ENCODE results near the gene TMEM145. TPM values are rescaled to one million over a fixed set of nuclear protein-coding genes. Genes with fewer than 3 reads are reported as not detected.

Gene TMEM145
- total RNA-seq, 1 experiment from 2014 or later = 4.9 TPM

- TF ChIP-seq EZH2 (IDR thresholded peaks at IDR 0.05; ENCODE audit: borderline replicate concordance, low read depth, low read length, poor library complexity, severe bottlenecking) = no peak
- TF ChIP-seq, protein P1, sequence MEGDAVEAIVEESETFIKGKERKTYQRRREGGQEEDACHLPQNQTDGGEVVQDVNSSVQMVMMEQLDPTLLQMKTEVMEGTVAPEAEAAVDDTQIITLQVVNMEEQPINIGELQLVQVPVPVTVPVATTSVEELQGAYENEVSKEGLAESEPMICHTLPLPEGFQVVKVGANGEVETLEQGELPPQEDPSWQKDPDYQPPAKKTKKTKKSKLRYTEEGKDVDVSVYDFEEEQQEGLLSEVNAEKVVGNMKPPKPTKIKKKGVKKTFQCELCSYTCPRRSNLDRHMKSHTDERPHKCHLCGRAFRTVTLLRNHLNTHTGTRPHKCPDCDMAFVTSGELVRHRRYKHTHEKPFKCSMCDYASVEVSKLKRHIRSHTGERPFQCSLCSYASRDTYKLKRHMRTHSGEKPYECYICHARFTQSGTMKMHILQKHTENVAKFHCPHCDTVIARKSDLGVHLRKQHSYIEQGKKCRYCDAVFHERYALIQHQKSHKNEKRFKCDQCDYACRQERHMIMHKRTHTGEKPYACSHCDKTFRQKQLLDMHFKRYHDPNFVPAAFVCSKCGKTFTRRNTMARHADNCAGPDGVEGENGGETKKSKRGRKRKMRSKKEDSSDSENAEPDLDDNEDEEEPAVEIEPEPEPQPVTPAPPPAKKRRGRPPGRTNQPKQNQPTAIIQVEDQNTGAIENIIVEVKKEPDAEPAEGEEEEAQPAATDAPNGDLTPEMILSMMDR (conservative IDR thresholded peaks at IDR 0.05; ENCODE audit: low read depth, low read length) = no peak
- ChIA-PET POLR2A (ENCODE audit: low non-redundant PET) (no interaction called here), CTCF (no interaction called here)
- BruUV-seq (replicated peaks) = no TSS peak
- intact Hi-C loops (cut with micrococcal nuclease; ENCODE audit: unreplicated experiment) = no loop called here
- Histone ChIP-seq H3K9me3 (ENCODE audit: low read depth, low read length, poor library complexity, severe bottlenecking) (no peaks in the 10 kb centered on the region), H3K4me3 (ENCODE audit: low read depth, low read length, poor library complexity, severe bottlenecking) (no peak overlapping the region), H3K27ac (ENCODE audit: low read depth, low read length, poor library complexity, severe bottlenecking) (no peak overlapping the region), H3K4me1 (ENCODE audit: insufficient read depth, low read length, poor library complexity, severe bottlenecking) (peaks cover 27% of the 10 kb centered on the region), H3K36me3 (ENCODE audit: insufficient read depth, low read length, poor library complexity, severe bottlenecking) (peaks cover 8% of the 10 kb centered on the region), H3K27me3 (replicated peaks; ENCODE audit: insufficient read depth, low read depth, low read length, poor library complexity) (no peaks in the 10 kb centered on the region)
- DNase-seq (ENCODE audit: low spot score) = no peak
Observed at GRCh38 chr19:42274065-42274682, 38.9 kb upstream of the TMEM145 start.

DNA sequence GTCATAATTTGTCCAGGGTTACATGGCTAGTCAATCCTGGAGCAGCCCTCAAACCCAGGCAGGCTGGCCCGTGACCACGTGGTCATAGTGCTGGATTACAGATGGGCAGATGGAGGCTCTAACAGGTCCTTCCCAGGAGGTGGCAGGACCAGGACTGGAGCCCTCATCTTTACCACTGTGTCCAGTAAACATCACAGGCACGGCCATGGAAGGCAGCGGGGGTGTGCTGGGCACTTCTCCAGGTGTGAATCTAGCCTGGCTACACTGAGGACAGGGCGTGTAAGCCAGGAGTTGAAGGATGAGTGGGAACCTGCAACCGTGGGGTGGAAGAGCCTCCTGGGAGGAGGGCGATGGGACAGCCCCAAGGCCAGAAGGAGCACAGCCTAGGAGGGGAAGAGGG lies 38.0 kb upstream of the TMEM145 start:
- no peak for DNase-seq (ENCODE audit: low spot score)
- intact Hi-C loops (cut with micrococcal nuclease; ENCODE audit: unreplicated experiment) = no loop called here
- peaks cover 26% of the 10 kb centered on the region for H3K4me1 ChIP-seq (ENCODE audit: insufficient read depth, low read length, poor library complexity, severe bottlenecking)

GRCh38 chr19:42275517-42275916 lies 37.6 kb upstream of the TMEM145 start:
- Histone ChIP-seq H3K4me3 (ENCODE audit: low read depth, low read length, poor library complexity, severe bottlenecking) (no peak overlapping the region), H3K4me1 (ENCODE audit: insufficient read depth, low read length, poor library complexity, severe bottlenecking) (peaks cover 22% of the 10 kb centered on the region), H3K9me3 (ENCODE audit: low read depth, low read length, poor library complexity, severe bottlenecking) (no peaks in the 10 kb centered on the region), H3K27ac (ENCODE audit: low read depth, low read length, poor library complexity, severe bottlenecking) (peak overlapping the region; percentile 49), H3K36me3 (ENCODE audit: insufficient read depth, low read length, poor library complexity, severe bottlenecking) (peaks cover 8% of the 10 kb centered on the region), H3K27me3 (replicated peaks; ENCODE audit: insufficient read depth, low read depth, low read length, poor library complexity) (no peaks in the 10 kb centered on the region)
- CTCF ChIA-PET = no interaction called here
- DNase-seq (ENCODE audit: low spot score) = no peak
- BruUV-seq (replicated peaks) = no TSS peak
- TF ChIP-seq, protein P1 (conservative IDR thresholded peaks at IDR 0.05; ENCODE audit: low read depth, low read length) = no peak
- no peak for TF ChIP-seq EZH2 (IDR thresholded peaks at IDR 0.05; ENCODE audit: borderline replicate concordance, low read depth, low read length, poor library complexity, severe bottlenecking)
- intact Hi-C loops (cut with micrococcal nuclease; ENCODE audit: unreplicated experiment) = no loop called here
- POLR2A ChIA-PET (ENCODE audit: low non-redundant PET) = no interaction called here

More for the DNA sequence above, 38.0 kb upstream of the TMEM145 start:
- H3K4me3 ChIP-seq (ENCODE audit: low read depth, low read length, poor library complexity, severe bottlenecking) = no peak overlapping the region
- TF ChIP-seq EZH2 (IDR thresholded peaks at IDR 0.05; ENCODE audit: borderline replicate concordance, low read depth, low read length, poor library complexity, severe bottlenecking) = no peak
- TF ChIP-seq, protein P1 (conservative IDR thresholded peaks at IDR 0.05; ENCODE audit: low read depth, low read length) = no peak
- H3K27me3 ChIP-seq (replicated peaks; ENCODE audit: insufficient read depth, low read depth, low read length, poor library complexity) = no peaks in the 10 kb centered on the region
- no TSS peak for BruUV-seq (replicated peaks)
- POLR2A ChIA-PET (ENCODE audit: low non-redundant PET) = no interaction called here
- H3K27ac ChIP-seq (ENCODE audit: low read depth, low read length, poor library complexity, severe bottlenecking) = peak overlapping the region; percentile 34
- CTCF ChIA-PET = no interaction called here
- no peaks in the 10 kb centered on the region for H3K9me3 ChIP-seq (ENCODE audit: low read depth, low read length, poor library complexity, severe bottlenecking)
- peaks cover 8% of the 10 kb centered on the region for H3K36me3 ChIP-seq (ENCODE audit: insufficient read depth, low read length, poor library complexity, severe bottlenecking)

Measured in A673 (cell line).